ENCODE data around the gene ZNF19.
A peak's percentile ranks its signal among the peaks of the same experiment; 100 is the strongest.

The ZNF19 gene

DNA sequence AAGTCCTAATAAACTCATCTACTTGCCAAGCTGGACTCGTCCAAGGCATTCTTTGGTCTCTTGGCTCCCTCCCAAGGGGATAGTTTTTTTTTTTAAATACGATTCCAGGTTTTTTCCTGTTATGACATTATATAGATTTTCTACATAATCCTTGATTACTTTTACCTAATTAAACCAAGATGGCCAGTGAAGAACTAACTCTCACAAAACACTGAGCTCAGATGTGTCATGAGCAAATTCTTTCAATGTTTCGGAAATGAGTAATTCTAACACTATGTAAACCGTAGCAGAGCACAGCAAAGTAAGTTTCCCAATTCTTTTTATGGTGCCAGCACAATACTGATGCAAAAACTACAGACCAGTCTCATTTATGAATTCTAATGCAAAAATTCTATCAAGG lies 28.9 kb downstream of the ZNF19 start:
- DNase-seq (ENCODE audit: extremely low read depth, low read depth): peak; percentile 75
- TF ChIP-seq, protein P1, sequence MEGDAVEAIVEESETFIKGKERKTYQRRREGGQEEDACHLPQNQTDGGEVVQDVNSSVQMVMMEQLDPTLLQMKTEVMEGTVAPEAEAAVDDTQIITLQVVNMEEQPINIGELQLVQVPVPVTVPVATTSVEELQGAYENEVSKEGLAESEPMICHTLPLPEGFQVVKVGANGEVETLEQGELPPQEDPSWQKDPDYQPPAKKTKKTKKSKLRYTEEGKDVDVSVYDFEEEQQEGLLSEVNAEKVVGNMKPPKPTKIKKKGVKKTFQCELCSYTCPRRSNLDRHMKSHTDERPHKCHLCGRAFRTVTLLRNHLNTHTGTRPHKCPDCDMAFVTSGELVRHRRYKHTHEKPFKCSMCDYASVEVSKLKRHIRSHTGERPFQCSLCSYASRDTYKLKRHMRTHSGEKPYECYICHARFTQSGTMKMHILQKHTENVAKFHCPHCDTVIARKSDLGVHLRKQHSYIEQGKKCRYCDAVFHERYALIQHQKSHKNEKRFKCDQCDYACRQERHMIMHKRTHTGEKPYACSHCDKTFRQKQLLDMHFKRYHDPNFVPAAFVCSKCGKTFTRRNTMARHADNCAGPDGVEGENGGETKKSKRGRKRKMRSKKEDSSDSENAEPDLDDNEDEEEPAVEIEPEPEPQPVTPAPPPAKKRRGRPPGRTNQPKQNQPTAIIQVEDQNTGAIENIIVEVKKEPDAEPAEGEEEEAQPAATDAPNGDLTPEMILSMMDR (IDR thresholded peaks at IDR 0.05; ENCODE audit: low read depth, low read length): no peak

DNA sequence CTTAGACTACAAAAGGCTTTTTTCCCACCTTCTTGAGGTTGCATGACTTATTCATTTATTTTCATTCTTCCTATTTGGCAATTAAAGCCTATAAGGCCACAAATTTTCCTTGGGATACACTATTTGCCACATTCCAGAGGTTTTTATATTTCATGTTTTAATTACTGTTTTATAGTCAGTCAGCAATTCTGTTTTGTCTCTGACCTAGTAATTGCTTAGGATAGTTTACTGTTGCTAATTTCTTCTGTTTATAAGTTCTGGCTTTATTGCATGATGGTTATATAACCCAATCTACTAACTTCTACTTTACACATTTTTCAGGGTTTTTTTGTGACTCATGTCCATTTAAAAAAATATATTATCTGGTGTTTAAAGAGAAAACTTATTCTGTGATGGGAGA lies 29.6 kb downstream of the ZNF19 start:
- no peak for DNase-seq (ENCODE audit: extremely low read depth, low read depth)
- TF ChIP-seq, protein P1 (IDR thresholded peaks at IDR 0.05; ENCODE audit: low read depth, low read length): no peak

DNA sequence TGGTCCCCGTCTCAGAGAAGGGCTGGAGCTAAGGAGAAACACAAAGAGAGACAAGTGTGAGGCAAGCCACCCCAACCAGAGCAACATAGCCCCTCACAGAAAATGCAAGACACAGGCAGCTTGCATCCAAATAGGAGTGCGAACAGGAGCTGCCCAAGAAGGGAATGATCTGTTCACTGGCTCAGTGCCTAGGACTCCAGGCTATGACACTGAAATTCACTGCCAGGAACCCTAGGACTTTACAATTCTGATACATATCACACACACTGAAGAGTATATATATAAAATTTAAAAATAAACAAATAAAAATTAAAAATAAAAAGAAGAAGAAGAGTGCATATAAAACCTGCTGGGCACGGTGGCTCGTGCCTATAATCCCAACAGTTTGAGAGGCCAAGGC lies 32.3 kb downstream of the ZNF19 start:
- DNase-seq (ENCODE audit: extremely low read depth, low read depth): no peak
- TF ChIP-seq, protein P1 (IDR thresholded peaks at IDR 0.05; ENCODE audit: low read depth, low read length): no peak

DNA sequence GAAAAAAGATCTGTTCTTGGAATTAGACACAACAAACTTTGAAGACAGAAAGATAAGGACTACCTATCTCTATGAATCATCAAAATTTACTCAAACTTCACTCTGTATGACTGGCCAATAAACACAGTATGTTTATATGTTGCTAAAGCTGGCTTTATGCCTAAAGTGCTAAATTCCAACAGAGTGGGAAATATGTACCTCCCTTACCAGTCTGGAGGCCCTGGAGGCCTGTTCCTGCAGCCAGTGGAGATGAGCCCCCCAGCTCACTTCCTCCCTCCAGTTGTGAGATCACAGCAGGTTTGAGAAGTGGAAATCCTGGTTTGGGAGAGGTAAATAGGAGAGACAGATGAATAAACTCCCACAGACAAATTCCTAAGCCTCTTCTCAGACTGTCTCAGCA lies 36.1 kb downstream of the ZNF19 start:
- TF ChIP-seq, protein P1 (IDR thresholded peaks at IDR 0.05; ENCODE audit: low read depth, low read length): no peak
- DNase-seq (ENCODE audit: extremely low read depth, low read depth): no peak

DNA sequence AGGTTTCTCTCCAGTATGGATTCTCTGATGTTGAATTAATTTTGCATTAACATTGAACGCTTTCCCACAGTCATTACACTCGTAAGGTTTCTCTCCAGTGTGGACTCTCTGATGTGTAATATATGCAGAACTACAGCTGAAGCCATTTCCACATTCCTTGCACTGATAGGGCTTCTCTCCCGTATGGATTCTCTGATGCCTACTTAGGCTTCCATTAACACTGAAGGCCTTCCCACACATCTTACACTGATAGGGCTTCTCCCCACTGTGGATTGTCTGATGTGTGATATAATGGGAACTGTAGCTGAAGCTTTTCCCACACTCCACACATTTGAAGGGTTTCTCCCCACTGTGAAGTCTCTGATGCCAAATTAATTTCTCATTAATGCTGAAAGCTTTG lies 40.1 kb downstream of the ZNF19 start:
- no peak for DNase-seq (ENCODE audit: extremely low read depth, low read depth)
- TF ChIP-seq, protein P1 (IDR thresholded peaks at IDR 0.05; ENCODE audit: low read depth, low read length): no peak

DNA sequence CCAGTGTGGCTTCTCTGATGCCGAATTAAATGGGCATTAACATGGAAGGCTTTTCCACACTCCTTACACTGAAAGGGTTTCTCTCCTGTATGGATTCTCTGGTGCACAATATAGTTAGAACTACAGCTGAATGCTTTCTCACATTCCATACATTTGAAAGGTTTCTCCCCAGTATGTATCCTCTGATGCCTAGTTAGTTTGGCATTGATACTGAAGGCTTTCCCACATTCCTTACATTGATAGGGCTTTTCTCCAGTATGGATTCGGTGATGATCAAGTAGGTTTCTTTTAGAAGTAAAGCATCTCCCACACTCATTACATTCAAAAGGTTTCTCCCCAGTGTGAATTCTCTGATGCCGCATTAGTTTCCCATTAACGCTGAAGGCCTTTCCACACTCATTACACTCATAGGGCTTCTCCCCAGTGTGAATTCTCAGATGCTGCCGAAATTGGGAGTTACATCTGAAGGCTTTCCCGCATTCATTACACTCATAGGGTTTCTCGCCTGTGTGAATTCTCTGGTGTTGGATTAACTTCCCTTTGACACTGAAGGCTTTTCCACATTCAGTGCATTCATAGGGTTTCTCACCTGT lies 40.8 kb downstream of the ZNF19 start:
- TF ChIP-seq, protein P1 (IDR thresholded peaks at IDR 0.05; ENCODE audit: low read depth, low read length): no peak
- no peak for DNase-seq (ENCODE audit: extremely low read depth, low read depth)

DNA sequence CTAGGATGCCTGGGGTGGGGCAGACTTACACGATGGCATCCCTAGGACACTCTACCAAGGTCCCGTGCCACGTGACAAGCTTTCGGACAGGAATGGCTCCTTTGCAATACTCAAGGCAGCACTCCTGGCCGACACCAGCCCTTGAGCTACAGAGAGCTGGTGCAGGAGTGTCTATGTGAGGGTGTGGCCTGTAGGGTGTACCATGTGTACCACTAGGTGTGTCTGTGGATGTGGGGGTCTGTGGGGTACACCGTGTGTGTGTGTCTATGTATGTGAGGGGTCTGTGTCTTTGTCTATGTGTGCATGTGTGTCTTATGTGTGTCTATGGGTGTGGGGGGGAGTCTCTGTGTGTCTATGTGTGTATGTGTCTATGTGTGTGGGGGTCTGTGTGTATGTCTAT lies 45.4 kb downstream of the ZNF19 start:
- TF ChIP-seq, protein P1 (IDR thresholded peaks at IDR 0.05; ENCODE audit: low read depth, low read length): no peak
- DNase-seq (ENCODE audit: extremely low read depth, low read depth): no peak

All from AG09319 (cell line).